ENCODE measurements around the gene PCDHGC5. TPM values are rescaled to one million over a fixed set of nuclear protein-coding genes. Genes with fewer than 3 reads are reported as not detected.

PCDHGC5 gene
- total and polyA plus RNA-seq, 9 of the 15 experiments (the other 6 are each of a cell fraction or from before 2014, with no cell fraction given), result not detected

GRCh38 chr5:141507387-141508091 lies 18.7 kb downstream of the PCDHGC5 start:
- intact Hi-C loops (cut with micrococcal nuclease) (no loop called here), in situ Hi-C loops (cut with MboI) (no loop called here)
- DNase-seq (ENCODE audit: extremely low read depth in 1 of 4, low spot score in 3 of 4), result no peak
- peak; percentile 6 for FAIRE-seq
- ChIA-PET POLR2A (interaction anchor here (0.6 to 1.4 kb wide), 7 partner anchors 12 to 251 kb away, joined by 3 to 5 read pairs (median 3); no protein-coding TSS in a partner anchor), CTCF (ENCODE audit: low intra/inter-chr PET ratio) (interaction anchor here (0.5 kb wide), 1 partner anchor 10 kb away, joined by 4 read pairs; no protein-coding TSS in a partner anchor)
- WGBS (ENCODE audit: insufficient coverage, low coverage, missing lambda C conversion rate), result 13% methylated on average over 11 of the region's 11 CpGs
- Histone ChIP-seq H3K9me1 (ENCODE audit: control insufficient read depth, insufficient read depth, low read length) (peaks cover 6% of the 10 kb centered on the region), H3K9me3 (replicated peaks; ENCODE audit: control insufficient read depth, insufficient read depth, low read depth, low read length) (no peaks in the 10 kb centered on the region), H3K79me2 (ENCODE audit: control insufficient read depth, insufficient read depth, low read length) (no peaks in the 10 kb centered on the region), H3K4me2 (ENCODE audit: insufficient read depth, low read length) (no peak overlapping the region), H3K27ac (ENCODE audit: extremely low read depth, low read depth, low read length) (no peak overlapping the region), H4K20me1 (replicated peaks; ENCODE audit: control insufficient read depth, insufficient read depth, low read length) (no peaks in the 10 kb centered on the region), H2AFZ (ENCODE audit: low read depth, low read length) (no peak overlapping the region), H3K9ac (ENCODE audit: insufficient read depth in 1 of 2, low read depth in 2 of 2, low read length in 2 of 2) (no peak overlapping the region), H3K27me3 (ENCODE audit: control insufficient read depth in 2 of 2, insufficient read depth in 2 of 2, low read length in 2 of 2) (peaks cover 6 to 26% of the 10 kb centered on the region in 2 experiments; a peak in 4 of 5 replicates), H3K4me1 (replicated peaks in 1 of 2; ENCODE audit: control insufficient read depth in 2 of 2, insufficient read depth in 2 of 2, low read length in 2 of 2) (peaks cover 5 to 8% of the 10 kb centered on the region in 2 experiments; a peak in 3 of 5 replicates), H3K36me3 (ENCODE audit: control insufficient read depth, insufficient read depth, low read length) (no peaks in the 10 kb centered on the region), H3K4me3 (no peak overlapping the region)
- TF ChIP-seq ILK (tag; IDR thresholded peaks at IDR 0.05; ENCODE audit: borderline replicate concordance, low read depth) (no peak), TFAP4 (CRISPR knock-in tag; IDR thresholded peaks at IDR 0.05; ENCODE audit: borderline replicate concordance) (peak; percentile 16; the same call in 1 of the 2 replicates)
- no peak for ATAC-seq
- BruUV-seq (replicated peaks), result no TSS peak

GRCh38 chr5:141508440-141508797 lies 19.5 kb downstream of the PCDHGC5 start:
- POLR2A ChIA-PET, result interaction anchor here (0.6 to 1.4 kb wide), 4 partner anchors 13 to 128 kb away, joined by 3 to 4 read pairs (median 3); no protein-coding TSS in a partner anchor
- TF ChIP-seq ID3 (CRISPR knock-in tag; IDR thresholded peaks at IDR 0.05) (no peak), ID3 (tag; IDR thresholded peaks at IDR 0.05) (no peak), EGR1 (conservative IDR thresholded peaks at IDR 0.05) (peak; percentile 54)

More at GRCh38 chr5:141508440-141508797, 19.5 kb downstream of the PCDHGC5 start:
- FAIRE-seq (no peak), DNase-seq (ENCODE audit: extremely low read depth in 1 of 4, low spot score in 3 of 4) (peak in 1 of 4 experiments; percentile 17), ATAC-seq (no peak)
- Histone ChIP-seq H3K9me1 (ENCODE audit: control insufficient read depth, insufficient read depth, low read length) (peaks cover 6% of the 10 kb centered on the region), H4K20me1 (replicated peaks; ENCODE audit: control insufficient read depth, insufficient read depth, low read length) (no peaks in the 10 kb centered on the region), H3K9me3 (replicated peaks; ENCODE audit: control insufficient read depth, insufficient read depth, low read depth, low read length) (no peaks in the 10 kb centered on the region), H3K4me1 (replicated peaks in 1 of 2; ENCODE audit: control insufficient read depth in 2 of 2, insufficient read depth in 2 of 2, low read length in 2 of 2) (peaks cover 5 to 12% of the 10 kb centered on the region in 2 experiments; a peak in 3 of 5 replicates), H3K9ac (ENCODE audit: insufficient read depth in 1 of 2, low read depth in 2 of 2, low read length in 2 of 2) (no peak overlapping the region), H3K27ac (ENCODE audit: extremely low read depth, low read depth, low read length) (no peak overlapping the region), H3K36me3 (ENCODE audit: control insufficient read depth, insufficient read depth, low read length) (peaks cover 5% of the 10 kb centered on the region; the same call in 1 of the 3 replicates), H3K27me3 (ENCODE audit: control insufficient read depth in 2 of 2, insufficient read depth in 2 of 2, low read length in 2 of 2) (peaks cover 6 to 20% of the 10 kb centered on the region in 2 experiments; a peak in 4 of 5 replicates), H3K79me2 (ENCODE audit: control insufficient read depth, insufficient read depth, low read length) (no peaks in the 10 kb centered on the region), H2AFZ (ENCODE audit: low read depth, low read length) (no peak overlapping the region), H3K4me2 (ENCODE audit: insufficient read depth, low read length) (no peak overlapping the region), H3K4me3 (no peak overlapping the region)
- CTCF ChIA-PET (ENCODE audit: low intra/inter-chr PET ratio), result no interaction called here
- in situ Hi-C loops (cut with MboI) (no loop called here), intact Hi-C loops (cut with micrococcal nuclease) (no loop called here)
- 10% methylated on average over 9 of the region's 9 CpGs for WGBS (ENCODE audit: insufficient coverage, low coverage, missing lambda C conversion rate)
- BruUV-seq (replicated peaks), result no TSS peak

Data from K562 (cell line).